Smooth muscle cell of the brain vasculature (primary cell): ENCODE measurements around the gene P2RX7.

Experiments
- DNase-seq: peaks from one replicate; pipeline ENCODE4 v3.0.0-alpha.2; 2012; ENCODE audit warnings: low read depth, low spot score

The P2RX7 gene

GRCh38 chr12:121132601-121133481 lies at the start of gene P2RX7:
Gene P2RX7 (plus strand): TSS chr12:121132876. CDS start chr12:121132971, 95 bp downstream.
- no peak for DNase-seq

GRCh38 chr12:121084229-121084628 lies 48.4 kb upstream of the P2RX7 start:
- DNase-seq: no peak

GRCh38 chr12:121085069-121085468 lies 47.6 kb upstream of the P2RX7 start:
- no peak for DNase-seq

- DNase-seq: no peak
These were observed 46.9 kb upstream of the P2RX7 start for GRCh38 chr12:121085506-121086353.

DNA sequence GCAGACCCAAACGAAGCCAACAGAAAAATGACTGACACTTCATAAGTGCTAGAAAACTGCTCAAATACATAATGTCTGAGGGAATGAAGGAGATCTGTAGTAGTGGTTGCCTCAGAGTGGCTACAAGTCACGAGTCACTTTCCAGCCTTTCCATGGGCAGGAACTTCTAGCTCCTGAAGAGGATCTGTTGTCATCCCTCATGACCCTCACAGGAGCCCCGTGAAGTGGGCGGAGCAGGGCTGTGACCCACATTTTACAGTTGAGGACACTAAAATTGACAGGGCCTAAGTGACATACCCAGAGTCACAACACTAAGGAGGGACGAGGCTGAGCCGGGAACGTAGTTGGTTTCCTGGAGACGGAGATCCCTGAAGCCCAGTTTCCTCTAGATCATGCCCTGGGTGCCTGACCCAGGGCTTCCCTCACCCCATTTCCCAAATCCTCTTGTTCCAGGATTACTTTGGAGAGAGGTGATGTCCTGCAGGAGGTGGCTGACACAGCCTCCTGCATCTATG lies 45.8 kb upstream of the P2RX7 start:
- DNase-seq: no peak

- no peak for DNase-seq
These were observed 45.0 kb upstream of the P2RX7 start for GRCh38 chr12:121087467-121088194.

DNA sequence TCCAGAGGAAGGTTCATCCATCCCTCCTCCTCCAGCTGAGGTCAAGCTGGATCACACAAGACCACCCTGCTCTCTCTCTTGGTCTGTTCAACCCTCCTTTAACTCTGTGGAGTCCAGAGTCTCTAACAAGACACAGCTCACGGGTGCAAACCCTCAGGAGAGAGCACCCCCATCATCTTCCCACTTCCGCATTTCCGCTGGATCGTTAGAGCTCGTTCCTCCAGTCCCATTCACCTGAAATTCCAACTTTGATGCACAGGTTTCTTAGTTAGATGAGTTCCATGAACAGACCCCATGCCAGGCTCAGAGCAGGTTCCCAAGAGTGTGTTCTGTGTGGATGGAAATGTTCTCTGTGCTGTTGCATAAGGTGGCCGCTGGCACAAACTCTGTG lies 44.5 kb upstream of the P2RX7 start:
- DNase-seq: no peak

GRCh38 chr12:121089031-121089812 lies 43.5 kb upstream of the P2RX7 start:
- no peak for DNase-seq

DNA sequence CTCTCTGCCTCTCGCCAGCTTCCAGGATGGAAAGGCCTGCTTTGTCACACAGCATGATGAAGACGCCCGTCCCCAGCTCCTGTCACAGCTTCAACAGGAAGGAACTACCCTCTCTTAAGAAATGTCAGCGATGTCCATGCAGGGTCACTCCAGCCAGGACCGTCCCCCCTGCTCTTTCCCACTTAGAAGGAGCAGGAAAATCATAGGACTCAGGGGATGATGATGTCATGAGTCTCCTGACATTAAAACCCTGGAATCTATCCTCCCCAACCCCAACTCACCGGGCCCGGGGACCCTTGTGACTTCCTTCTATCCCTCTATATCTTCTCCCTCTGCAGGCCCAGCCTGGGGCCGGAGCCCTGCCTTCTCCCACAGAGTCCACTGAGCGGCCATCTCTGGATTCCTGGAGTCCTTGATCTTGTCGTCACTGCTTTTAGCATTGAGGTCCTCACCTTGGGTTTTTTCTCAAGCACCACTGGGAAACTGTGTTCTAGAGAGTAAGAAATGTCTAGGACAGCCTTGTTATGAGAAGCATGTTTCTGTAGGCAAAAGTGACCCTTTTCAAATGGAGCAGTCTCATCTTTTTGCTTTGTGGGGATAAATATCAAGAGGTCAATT lies 42.8 kb upstream of the P2RX7 start:
- DNase-seq: no peak

DNA sequence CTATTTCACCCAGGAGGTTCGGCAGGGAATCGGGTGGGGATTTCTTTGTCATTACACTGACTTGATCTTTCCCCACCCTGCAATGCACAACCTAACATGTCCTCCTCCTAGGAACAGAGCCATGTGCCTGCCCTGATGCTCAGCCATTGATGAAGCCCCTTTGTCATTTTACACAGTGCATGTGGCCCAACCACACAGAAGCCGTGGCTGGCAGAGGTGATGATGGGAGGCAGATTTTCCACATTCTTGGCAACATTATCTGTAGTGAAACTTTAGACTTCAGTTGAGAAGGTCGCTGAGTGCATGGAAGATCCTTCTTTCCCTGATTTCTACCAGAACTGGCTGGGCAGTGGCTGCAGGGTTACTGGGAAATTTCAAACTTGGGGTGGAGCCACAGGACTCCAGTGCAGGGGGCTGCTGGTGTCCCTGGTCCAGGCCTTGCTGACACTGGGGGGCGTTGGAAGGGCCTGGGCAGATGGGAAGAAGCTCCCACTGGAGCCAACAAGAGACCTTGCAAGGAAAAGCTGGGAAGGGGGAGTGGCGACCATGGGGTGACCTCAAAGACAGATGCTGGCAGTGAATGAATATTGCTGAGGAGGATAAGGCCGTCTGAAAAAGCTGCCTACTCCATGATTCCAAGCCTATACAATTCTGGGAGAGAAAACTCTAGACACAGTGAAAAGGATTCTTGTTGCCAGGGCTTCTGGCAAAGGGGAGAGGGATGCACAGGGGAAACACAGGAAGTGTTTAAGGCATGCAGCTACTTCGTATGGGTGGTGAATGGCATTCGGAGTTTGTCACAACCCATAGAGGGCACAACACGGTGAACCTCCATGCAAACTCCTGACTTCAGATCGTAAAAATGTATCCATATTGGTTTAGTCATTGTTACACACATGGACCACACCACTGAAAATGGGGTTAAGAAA lies 41.8 kb upstream of the P2RX7 start:
- no peak for DNase-seq

- DNase-seq: no peak
These were observed 40.6 kb upstream of the P2RX7 start for GRCh38 chr12:121092034-121092433.

GRCh38 chr12:121093487-121093891 lies 39.2 kb upstream of the P2RX7 start:
- DNase-seq: no peak

- peak; percentile 9 for DNase-seq
These were observed 37.0 kb upstream of the P2RX7 start for GRCh38 chr12:121095544-121096198.

DNA sequence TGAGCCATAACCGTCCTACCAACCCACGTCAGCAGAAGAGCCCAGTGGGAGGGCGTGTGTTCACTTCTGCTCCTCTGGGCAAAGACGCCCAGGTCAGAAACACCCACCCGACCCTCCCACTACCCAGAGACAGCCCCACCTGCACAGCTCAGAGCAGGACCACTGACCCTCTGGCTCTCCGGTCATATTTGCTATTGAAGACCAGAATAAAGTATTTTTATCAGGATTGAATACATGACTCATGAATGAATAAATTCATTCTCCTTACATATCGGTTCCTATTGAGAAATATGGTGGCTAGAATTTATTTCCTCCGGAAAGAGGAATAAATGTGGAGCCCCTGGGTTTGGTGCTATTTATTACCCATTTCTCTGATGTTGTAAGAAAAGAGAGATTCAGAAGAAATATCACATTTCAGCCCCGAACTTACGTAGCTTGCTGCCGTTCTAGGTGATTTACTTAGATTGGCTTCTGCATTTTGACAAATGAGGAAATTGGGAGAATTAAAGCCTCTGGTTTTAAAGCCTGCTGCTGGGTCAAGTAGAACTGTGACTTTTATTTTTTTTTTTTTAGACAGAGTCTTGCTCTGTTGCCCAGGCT lies 36.4 kb upstream of the P2RX7 start:
- DNase-seq: no peak

GRCh38 chr12:121099779-121100178 lies 32.9 kb upstream of the P2RX7 start:
- no peak for DNase-seq

DNA sequence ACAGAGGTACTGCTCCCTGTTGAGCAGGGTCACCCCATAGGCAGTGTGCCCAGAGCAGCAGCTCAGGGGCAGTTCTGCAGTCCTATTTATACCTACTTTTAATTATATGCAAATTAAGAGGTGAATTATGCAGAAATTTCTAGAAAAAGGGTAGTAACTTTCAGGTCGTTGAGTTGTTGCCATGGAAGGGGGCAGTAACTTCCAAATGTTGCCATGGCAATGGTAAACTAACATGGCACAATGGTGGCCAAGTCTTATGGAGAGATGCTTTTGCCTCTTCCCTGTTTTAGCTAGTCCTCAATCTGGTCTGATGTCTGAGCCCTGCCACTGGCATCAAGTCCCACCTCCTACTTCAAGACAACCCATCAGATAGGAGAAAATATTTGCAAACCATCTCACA lies 30.4 kb upstream of the P2RX7 start:
- DNase-seq: no peak

DNA sequence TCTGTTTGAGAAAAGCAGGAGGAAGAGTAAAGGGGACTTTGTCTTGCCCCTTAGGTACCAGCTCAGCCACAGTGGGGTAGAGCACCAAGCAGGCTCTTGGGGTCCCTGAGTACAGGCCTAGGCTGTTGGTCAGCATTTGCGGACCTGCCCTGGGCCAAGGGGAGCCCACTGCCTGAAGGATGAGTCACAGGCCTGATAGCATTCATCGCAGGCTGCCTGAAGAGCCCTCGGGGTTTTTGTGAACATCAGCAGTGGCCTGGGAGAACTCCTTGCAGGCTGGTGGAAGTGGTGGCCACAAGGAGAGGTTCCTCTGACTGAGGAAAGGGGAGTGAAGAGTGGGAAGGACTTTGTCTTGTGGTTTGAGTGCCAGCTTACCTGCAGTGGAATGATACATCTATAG lies 25.0 kb upstream of the P2RX7 start:
- DNase-seq: no peak

DNA sequence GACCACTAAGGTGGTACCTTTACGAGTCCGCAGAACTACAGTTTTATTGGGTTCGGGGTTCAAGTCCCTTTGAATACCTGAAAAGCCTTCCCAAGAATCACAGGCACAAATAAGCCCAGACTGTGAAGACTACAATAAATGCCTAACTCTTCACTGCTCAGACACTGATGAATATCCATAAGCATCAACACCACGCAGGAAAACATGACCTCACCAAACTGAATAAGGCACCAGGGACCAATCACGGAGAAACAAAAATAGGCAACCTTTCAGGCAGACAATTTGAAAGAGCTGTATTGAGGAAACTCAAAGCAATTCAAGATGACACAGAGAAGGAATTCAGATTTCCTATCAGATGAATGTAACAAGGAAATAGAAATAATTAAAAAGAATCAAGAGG lies 24.2 kb upstream of the P2RX7 start:
- DNase-seq: no peak
